ENCODE data around the gene SMPDL3A. TPM values are rescaled to one million over a fixed set of nuclear protein-coding genes. Genes with fewer than 3 reads are reported as not detected.
A peak's percentile ranks its signal among the peaks of the same experiment; 100 is the strongest.

Gene SMPDL3A
- total RNA-seq, 1 donor from 2014 or later, result 3.3 TPM

GRCh38 chr6:122829456-122829855 is 40.4 kb downstream of the SMPDL3A start:
- no peaks in the 10 kb centered on the region for H3K27me3 Mint-ChIP-seq (ENCODE audit: low read depth)
- no peak overlapping the region for H3K27ac Mint-ChIP-seq (ENCODE audit: unreplicated experiment)
- H3K4me1 Mint-ChIP-seq, result peaks cover 51% of the 10 kb centered on the region
- H3K36me3 Mint-ChIP-seq (ENCODE audit: low read depth), result peaks cover 9% of the 10 kb centered on the region
- peak overlapping the region; percentile 71 for H3K4me3 Mint-ChIP-seq
- TF ChIP-seq CTCF (conservative IDR thresholded peaks at IDR 0.05), result no peak
- DNase-seq (ENCODE audit: low read depth, low spot score), result no peak
- H3K9me3 Mint-ChIP-seq, result peaks cover 2% of the 10 kb centered on the region

DNA sequence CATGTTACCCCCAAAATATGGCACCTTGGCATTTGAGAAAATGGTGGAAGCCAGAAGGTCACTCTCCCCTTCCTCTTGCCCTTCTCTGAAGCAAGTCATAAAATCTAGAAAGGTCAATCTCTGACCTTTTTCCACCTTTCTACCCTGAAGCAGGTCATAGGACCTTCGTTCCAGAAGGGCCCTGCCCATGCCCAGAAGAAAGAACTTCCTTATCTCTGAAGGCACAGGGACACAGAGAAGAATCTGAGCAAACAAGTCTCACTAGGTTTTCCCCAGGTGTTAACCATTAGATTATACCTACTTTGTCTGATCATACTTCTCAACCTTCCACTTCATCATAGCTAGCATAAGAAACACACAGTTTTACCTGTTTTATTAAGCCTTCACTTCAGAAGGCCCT is 42.5 kb downstream of the SMPDL3A start:
- peaks cover 2% of the 10 kb centered on the region for H3K9me3 Mint-ChIP-seq
- no peaks in the 10 kb centered on the region for H3K27me3 Mint-ChIP-seq (ENCODE audit: low read depth)
- no peak for TF ChIP-seq CTCF (conservative IDR thresholded peaks at IDR 0.05)
- no peak for DNase-seq (ENCODE audit: low read depth, low spot score)
- no peak overlapping the region for H3K27ac Mint-ChIP-seq (ENCODE audit: unreplicated experiment)
- peaks cover 59% of the 10 kb centered on the region for H3K4me1 Mint-ChIP-seq
- H3K4me3 Mint-ChIP-seq, result peak overlapping the region; percentile 81
- peaks cover 7% of the 10 kb centered on the region for H3K36me3 Mint-ChIP-seq (ENCODE audit: low read depth)

- Mint-ChIP-seq H3K27me3 (ENCODE audit: low read depth) (no peaks in the 10 kb centered on the region), H3K27ac (ENCODE audit: unreplicated experiment) (peak overlapping the region; percentile 95), H3K9me3 (peaks cover 2% of the 10 kb centered on the region), H3K36me3 (ENCODE audit: low read depth) (peaks cover 7% of the 10 kb centered on the region), H3K4me1 (peaks cover 58% of the 10 kb centered on the region), H3K4me3 (peak overlapping the region; percentile 90)
- DNase-seq (ENCODE audit: low read depth, low spot score), result no peak
- TF ChIP-seq CTCF (conservative IDR thresholded peaks at IDR 0.05), result no peak
Observed at GRCh38 chr6:122832459-122832858, 43.4 kb downstream of the SMPDL3A start.

DNA sequence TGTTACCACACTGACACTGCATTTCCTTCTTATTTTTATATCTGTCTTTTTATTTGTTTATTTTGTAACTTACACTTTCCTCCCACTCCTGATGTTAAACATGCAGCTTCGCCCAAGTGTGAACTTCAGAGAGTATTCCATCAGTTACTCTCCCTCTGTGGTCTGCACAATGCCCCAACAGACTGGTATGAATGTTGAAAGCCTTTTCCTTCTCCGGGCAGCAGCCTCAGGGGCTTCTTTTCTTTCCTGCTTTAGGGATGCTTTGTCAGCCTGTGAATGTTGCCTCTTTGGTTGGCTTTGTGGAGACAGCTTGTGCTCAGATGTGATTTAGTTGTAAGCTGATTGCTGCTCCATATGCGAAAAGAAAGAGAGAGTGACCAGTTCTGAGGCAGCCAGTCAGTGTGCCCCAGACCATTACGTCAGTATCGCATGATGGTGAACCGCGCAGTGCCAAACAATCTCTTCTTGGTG is 44.0 kb downstream of the SMPDL3A start:
- Mint-ChIP-seq H3K36me3 (ENCODE audit: low read depth) (peaks cover 7% of the 10 kb centered on the region), H3K9me3 (peaks cover 2% of the 10 kb centered on the region), H3K27ac (ENCODE audit: unreplicated experiment) (peak overlapping the region; percentile 98), H3K4me3 (peak overlapping the region; percentile 90), H3K27me3 (ENCODE audit: low read depth) (no peaks in the 10 kb centered on the region), H3K4me1 (peaks cover 57% of the 10 kb centered on the region)
- no peak for TF ChIP-seq CTCF (conservative IDR thresholded peaks at IDR 0.05)
- peak; percentile 49 for DNase-seq (ENCODE audit: low read depth, low spot score)

GRCh38 chr6:122838060-122838780 is 49.2 kb downstream of the SMPDL3A start:
- Mint-ChIP-seq H3K27me3 (ENCODE audit: low read depth) (no peaks in the 10 kb centered on the region), H3K9me3 (no peaks in the 10 kb centered on the region), H3K4me3 (no peak overlapping the region), H3K27ac (ENCODE audit: unreplicated experiment) (no peak overlapping the region), H3K36me3 (ENCODE audit: low read depth) (no peaks in the 10 kb centered on the region), H3K4me1 (peaks cover 38% of the 10 kb centered on the region)
- DNase-seq (ENCODE audit: low read depth, low spot score), result no peak
- TF ChIP-seq CTCF (conservative IDR thresholded peaks at IDR 0.05), result peak; percentile 66

All from neural crest cell (in vitro differentiated cells).